GM18498 (cell line): ENCODE measurements around the gene GORAB.

ENCODE experiments used
- ATAC-seq: cut with Tn5 transposase; IDR thresholded peaks from one replicate; pipeline ENCODE4 v1.9.1; 2021; ENCODE audit warnings: mild to moderate bottlenecking, moderate library complexity; ENCODE audit not compliant: unreplicated experiment

The GORAB gene

GRCh38 chr1:170590921-170591705, 59.1 kb downstream of the GORAB start:
- no peak for ATAC-seq

- no peak for ATAC-seq
These were observed 60.7 kb downstream of the GORAB start for GRCh38 chr1:170592591-170593111.

DNA sequence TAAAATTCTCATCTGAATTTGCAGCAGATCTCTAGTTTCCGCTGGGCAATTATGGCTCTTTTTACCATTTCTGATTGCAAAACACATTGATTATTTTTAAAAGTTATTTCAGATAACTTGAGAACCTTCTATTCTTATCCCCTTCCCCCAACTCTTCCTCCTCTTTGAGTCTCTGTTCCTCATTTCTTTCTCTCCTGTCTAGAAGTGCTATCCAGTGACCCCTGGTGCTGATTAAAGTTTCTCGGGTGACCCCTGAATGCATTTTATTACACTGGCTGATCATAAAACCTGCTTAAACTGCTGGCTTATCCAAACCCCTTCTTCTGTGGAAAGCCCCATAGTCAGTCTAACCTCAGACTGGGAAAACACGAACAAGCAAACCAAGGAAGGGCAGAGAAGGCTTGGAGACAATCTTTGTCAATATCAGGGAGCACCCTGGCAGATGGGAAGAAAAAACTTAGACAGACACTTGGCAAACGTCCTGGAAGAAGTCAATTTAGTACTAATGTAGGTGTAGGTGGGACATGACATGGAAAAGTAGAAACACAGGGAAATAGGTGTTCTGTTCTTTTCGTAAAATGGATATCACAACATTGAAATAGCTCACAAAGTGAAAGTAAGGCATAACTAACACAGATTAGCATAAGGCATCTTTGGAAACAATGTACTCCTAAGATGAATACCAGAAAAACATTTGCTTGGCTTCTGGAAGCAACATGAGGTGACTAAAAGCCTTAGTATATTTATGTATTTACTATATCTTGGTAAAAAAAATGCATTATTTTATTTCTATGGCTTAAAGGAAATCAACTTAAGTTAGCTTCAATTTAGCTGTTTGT, 61.4 kb downstream of the GORAB start:
- ATAC-seq, result no peak

DNA sequence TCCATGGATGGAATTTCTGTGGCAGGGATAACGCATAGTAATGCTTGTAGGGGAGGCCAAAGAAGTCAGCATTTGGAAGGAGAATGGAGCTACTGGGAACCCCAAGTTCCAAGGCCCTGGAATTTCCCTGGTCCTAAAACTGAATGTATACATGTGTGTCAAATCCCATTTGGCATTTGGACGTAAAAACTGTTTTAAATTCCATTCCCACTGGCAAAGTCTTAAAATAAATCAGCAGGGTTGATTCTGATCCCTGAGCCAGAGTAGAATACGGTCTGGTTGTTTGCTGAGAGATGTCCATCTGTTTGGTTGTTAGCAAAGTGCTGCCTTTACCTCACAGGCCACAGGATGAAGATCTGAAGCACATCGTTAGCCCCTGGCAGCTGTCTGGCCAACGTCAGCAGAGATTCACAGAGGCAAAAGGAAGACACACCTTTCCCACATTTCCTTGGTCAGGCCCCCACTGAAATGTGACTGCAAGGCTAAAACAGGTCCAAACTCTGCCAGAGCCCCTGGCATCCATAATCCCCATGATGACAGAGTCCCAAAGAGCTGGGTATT, 62.2 kb downstream of the GORAB start:
- no peak for ATAC-seq

GRCh38 chr1:170596701-170597100, 64.7 kb downstream of the GORAB start:
- no peak for ATAC-seq

DNA sequence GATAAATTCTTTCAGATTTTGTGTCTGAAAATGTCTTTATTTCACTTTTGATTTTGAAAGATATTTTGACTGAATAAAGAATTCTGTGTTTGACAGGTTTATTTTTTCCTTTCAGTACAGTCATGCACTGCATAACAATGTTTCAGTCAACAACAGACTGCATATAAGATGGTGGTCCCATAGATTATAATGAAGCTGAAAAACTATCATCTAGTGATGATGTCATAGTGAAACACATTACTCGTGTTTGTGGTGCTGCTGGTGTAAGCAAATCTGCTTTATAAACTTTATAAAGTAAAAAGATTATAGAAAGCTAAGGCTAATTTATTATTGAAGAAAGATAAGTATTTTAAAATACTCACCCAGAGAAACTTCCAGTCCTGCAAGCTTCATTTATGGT, 66.7 kb downstream of the GORAB start:
- ATAC-seq, result no peak

DNA sequence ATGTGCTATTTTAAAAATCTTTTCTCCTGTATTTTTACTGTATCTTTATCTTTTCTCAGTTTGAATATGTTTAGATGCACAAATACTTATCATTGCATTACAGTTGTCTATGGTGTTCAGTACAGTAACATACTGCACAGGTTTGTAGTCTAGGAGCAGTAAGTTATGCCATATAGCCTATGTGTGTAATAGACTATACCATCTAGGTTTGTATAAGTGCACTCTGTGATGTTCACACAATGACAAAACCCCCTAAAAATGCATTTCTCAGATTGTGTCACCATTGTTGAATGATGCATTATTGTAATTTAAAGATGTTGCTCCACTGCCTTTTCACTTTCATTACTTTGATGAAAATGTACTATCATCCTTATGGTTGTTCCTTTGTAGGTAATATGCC, 67.1 kb downstream of the GORAB start:
- ATAC-seq, result no peak

DNA sequence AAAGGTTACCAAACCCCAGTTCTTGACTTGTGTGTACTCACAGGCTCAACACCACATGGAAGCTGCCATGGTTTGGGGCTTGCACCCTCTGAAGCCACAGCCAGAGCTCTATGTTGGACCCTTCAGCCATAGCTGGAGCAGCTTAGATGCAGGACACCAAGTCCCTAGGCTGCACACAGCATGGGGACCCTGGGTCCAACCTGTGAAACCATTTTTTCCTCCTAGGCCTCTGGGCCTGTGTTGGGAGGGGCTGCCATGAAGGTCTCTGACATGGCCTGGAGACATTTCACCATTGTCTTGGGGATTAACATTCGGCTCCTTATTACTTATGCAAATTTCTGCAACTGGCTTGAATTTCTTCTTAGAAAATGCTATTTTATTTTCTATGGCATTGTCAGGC, 69.9 kb downstream of the GORAB start:
- no peak for ATAC-seq
